ENCODE data around the gene NMUR1.

NMUR1 gene

GRCh38 chr2:231525248-231526163 is 4.7 kb downstream of the NMUR1 start:
- DNase-seq = no peak

DNA sequence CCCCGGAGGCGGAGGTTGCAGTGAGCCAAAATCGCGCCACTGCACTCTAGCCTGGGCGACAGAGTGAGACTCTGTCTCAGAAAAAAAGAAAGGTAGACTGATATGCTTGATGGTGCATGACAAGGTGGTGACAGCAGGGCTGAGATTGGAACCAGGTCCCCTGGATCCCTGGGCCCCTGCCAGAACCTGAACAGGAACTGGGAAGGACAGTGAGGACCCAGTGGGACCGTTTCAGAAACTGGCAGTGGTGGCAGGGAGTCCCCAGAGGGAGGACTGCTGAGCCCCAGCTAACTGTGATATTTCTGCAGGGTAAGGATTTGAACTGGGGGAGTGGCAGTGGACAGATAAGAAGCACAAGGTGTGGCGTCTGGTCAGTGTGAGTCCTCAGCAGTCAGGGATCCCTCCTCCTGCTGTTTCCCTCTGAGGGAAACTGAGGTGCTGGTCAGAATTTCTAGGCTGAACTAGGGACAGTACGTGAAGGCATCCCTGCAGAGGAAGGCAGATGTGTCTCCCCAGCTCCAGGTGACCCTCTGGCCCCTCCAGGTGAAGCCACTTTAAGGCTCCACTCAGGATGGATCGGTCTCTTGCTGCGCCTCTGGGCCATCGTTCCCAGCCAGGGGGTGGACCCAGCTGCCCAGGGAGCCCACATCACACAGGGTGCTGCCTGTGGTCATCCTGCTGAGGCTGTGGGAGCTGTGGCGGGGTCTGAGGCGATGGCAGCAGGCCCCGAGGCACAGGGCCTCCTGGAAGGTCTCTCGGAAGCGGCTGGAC is 5.6 kb downstream of the NMUR1 start:
- DNase-seq = no peak

GRCh38 chr2:231523451-231524285 is 6.6 kb downstream of the NMUR1 start:
- no peak for DNase-seq

- no peak for DNase-seq
Observed at GRCh38 chr2:231522418-231523180, 7.6 kb downstream of the NMUR1 start.

DNA sequence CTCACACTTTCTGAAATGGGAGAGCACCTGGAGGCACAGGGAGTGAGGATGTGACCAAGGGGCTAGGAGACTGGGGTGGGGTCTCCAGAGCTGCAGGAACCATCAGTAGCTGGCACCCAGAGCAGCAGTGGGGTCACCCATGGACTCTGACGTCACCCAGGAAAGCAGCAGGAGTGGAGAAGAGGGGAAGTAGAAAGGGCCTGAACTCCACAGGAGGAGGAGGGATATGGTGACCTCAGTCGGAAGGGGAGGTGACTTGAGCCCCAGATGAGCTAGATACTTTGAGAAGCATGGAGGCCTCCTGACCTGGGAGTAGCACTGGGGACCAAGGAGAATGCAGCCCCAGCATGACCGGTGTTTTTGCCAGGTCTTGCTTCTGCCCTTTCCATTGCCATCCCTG is 8.8 kb downstream of the NMUR1 start:
- DNase-seq = no peak

GRCh38 chr2:231519975-231520555 is 10.2 kb downstream of the NMUR1 start:
- no peak for DNase-seq

GRCh38 chr2:231518771-231519170 is 11.5 kb downstream of the NMUR1 start:
- DNase-seq = no peak

DNA sequence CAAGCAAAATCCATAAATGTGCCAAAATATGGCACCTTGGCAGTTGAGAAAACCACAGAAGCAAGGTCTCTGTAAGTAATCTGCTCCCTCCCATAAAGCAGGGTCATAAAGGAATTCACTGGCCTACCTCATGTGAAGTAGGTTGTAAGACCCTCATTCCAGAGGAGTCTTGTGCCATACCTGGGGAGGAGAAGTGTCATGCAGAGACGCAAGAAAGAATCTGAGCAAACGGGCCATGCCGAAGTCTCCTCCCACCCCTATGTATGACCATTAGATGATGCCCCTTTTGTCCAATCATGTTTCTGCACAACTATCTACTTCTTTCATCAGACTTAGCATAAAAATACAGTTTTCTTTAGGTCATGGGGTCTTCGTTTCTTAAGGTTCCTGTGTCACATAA is 14.6 kb downstream of the NMUR1 start:
- no peak for DNase-seq

DNA sequence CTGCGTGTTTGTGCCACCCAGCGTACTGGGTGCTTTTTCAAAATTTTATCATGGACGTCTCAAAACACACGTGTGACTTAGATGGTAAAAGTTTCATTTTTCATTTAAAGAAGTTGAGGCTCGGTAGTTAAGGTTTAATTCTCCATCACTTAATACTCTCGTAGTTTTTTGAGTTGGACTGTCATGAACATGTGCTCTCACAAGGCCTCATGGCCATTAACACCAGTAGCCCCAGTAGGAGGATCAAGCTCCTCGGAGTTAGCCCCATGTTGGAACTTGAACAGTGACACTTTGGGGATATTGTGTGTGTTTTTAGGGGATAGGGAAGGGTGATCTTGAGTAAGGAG is 15.3 kb downstream of the NMUR1 start:
- no peak for DNase-seq

- DNase-seq = peak; percentile 97
Observed at GRCh38 chr2:231514225-231514950, 15.9 kb downstream of the NMUR1 start.

DNA sequence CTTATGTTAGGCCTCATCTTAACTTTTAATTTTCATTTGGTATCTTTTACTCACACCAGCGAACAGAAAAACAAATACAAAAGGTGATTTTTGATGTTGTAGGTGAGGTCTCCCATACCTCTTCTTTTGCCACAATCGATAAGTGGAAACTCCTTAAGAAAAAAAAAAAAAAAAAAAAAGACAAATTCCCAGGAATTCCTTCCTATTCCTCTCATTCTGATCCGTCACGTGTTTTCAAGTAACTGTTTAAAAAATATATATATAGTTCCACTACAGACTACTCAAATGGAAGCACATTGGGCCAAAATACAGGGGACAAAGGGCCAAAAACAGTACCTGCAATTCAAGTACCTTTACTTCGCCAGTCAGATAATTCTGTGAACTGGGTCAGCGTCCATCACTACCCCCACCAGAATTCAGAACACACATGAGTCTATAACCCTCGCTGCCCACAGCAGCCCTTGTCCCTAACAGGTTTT is 16.5 kb downstream of the NMUR1 start:
- DNase-seq = no peak

DNA sequence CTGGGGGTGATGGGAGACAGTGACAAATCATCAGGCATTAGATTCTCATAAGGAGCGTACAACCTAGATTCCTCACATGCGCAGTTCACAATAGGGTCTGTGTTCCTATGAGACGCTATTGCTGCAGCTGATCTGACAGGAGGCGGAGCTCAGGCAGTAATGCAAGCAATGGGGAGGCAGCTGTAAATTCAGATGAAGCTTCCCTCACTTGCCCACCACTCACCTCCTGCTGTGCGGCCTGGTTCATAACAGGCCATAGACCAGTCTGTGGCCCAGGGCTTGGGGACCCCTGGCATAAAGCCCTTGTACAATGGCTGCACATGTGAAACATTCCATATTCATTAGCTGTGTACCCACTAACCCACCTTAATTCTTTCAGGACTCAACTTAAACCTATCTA is 18.0 kb downstream of the NMUR1 start:
- DNase-seq = no peak

- no peak for DNase-seq
Observed at GRCh38 chr2:231503766-231504165, 26.5 kb downstream of the NMUR1 start.

DNA sequence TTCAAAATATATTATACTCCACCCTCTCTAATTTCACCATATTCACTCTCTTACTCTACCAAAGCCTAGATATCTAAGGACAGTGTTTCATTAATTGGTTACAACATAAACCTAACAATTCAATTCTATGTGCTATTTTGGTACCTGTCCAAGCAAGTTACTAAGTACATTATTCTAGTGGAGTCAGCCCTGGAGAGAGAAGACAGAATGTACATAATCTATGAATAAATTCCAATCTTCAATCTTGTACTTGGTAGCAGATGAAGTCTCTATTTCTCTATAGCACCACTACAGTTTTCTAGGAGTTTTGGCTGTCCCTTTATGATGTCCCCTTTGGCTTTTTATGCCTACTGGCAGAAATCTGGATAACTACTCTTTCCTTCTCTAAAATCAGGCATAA is 27.6 kb downstream of the NMUR1 start:
- no peak for DNase-seq

GRCh38 chr2:231497651-231498050 is 32.6 kb downstream of the NMUR1 start:
- no peak for DNase-seq

GRCh38 chr2:231494669-231495068 is 35.6 kb downstream of the NMUR1 start:
- no peak for DNase-seq

DNA sequence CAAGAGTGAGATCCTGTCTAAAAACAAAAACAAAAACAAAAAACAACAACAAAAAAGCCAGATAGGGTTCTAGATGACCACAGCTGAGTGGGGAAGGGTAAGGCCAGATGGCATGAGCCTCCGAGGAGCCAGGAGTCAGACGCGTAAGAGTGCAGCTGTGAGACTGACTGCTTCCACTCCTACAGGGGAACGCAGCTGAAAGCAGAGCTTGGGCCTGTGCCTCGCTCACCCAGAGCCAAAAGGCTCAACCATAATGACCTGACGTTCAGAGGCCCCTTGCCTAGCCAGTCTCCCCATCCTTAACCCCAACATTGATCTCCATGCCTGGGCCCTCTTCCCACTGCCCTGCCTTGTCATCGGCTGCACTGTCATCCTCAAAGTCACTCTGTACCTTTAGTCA is 39.4 kb downstream of the NMUR1 start:
- DNase-seq = no peak

DNA sequence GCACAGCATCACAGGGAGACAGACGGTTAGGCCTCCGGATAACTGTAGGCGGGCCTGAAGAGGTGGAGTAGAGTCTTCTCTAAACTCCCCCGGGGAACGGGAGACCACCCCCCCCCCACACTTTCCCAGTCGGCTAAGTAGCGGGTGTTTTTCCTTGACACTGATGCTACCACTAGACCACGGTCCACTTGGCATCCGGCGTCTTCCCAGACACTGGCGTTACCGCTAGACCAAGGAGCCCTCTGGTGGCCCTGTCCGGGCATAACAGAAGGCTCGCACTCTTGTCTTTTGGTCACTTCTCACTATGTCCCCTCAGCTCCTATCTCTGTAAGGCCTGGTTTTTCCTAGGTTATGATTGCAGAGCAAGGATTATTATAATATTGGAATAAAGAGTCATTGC is 40.3 kb downstream of the NMUR1 start:
- DNase-seq = no peak

GRCh38 chr2:231488331-231488730 is 41.9 kb downstream of the NMUR1 start:
- no peak for DNase-seq

DNA sequence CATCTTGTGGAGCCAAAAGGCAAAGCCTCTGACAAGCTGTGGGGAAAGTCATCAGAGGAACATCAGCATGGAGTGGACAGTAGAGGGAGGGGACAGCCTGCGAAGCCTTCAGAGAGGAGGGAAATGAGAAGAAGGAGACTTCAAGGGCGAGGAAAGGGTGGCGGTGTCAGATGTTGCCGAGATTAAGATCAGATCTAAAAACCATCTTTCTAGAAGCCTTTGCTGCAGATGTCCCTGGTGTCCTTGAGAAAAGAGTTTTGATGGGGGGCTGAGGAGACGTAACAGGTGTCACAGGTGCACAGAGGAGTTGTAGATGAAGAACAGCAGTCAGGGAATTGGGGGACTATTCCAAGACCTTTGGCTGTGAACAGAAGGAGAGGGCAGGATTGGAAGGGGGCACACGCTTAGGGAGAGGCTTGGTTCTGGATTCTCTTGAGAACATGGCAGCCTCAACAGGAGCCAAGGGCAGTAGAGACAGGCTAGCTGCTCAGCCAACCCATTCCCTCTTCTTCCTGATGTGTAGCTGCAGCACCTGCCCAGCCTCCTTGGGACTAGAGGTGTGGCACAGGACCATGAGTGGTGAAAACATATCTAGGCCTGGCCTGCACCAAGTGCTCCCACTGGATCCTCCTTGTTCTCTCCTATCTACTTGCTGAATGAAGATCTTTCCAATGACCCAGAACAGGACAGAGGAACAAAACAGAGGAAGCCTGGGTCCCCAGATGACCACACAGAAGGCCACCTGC is 43.2 kb downstream of the NMUR1 start:
- no peak for DNase-seq

All from activated CD4-positive, alpha-beta T cell treated with anti-CD3 and anti-CD28 coated beads for 1 hour (primary cell).